HG03095 (cell line): ENCODE results near the gene PHF2.

Experiments
- ATAC-seq: cut with Tn5 transposase; IDR thresholded peaks from one replicate; pipeline ENCODE4 v1.9.1; 2021; ENCODE audit warnings: moderate library complexity; ENCODE audit not compliant: unreplicated experiment

PHF2 gene

DNA sequence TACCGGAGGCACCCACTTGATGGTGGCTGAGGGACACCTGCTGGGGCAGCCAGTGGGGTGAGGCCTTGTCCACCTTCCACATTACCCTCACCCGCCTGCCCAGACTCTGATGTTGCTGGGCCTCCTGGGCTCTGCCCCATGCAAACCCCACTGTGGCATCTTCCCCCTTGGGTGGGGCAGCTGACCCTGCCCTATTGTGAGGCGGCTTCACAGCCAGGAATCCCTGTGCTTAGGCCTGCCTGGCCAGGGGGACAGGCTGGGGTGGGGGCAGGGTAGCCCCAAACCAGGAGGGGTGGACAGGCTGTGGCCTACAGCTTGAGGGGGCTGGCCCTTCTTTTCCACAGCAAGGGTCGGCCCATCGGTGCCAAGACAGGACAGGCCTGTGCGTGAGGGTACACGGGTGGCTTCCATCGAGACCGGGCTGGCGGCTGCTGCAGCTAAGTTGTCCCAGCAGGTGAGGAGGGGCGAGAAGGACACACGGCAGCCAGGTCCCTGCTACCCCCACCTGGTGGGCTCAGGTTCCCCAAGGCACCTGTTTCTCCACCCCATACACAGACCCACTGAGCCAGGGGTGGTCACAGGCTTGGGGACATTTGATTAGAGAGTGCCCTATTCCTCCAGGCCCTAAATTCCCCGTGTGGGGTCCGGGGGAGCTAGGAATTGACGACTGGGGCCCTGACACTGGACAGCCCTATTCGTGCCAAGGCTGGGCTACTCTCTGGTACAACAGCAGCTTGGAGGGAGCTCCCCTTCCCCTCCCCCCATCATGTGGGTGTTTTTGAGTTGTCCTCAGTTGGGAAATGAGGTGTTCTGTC, 99.2 kb downstream of the PHF2 start:
- no peak for ATAC-seq

DNA sequence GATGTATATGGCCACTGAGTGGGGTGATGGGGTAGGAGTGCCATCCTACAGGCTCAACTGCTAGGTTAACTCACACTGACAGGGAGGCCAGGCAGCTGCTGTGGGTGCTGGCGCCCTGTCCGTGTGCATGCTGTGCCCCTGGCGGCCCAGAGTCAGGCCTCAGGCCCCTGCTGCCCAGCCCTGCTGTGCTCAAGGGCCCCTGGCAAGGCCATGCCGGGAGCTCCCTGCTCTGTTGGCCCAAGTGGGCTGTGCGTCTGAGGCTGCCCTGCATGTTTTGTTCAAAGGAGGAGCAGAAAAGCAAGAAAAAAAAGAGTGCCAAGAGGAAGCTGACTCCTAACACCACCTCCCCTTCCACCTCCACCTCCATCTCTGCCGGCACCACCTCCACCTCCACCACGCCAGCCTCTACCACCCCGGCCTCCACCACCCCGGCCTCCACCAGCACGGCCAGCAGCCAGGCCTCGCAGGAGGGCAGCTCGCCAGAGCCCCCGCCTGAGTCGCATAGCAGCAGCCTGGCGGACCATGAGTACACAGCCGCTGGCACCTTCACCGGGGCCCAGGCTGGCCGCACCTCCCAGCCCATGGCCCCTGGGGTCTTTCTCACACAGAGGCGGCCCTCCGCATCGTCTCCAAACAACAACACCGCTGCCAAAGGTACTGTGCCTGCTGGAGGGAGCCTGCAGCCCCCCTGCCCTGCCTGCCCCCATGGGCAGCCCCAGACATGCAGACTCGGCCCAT, 100.1 kb downstream of the PHF2 start:
- no peak for ATAC-seq

DNA sequence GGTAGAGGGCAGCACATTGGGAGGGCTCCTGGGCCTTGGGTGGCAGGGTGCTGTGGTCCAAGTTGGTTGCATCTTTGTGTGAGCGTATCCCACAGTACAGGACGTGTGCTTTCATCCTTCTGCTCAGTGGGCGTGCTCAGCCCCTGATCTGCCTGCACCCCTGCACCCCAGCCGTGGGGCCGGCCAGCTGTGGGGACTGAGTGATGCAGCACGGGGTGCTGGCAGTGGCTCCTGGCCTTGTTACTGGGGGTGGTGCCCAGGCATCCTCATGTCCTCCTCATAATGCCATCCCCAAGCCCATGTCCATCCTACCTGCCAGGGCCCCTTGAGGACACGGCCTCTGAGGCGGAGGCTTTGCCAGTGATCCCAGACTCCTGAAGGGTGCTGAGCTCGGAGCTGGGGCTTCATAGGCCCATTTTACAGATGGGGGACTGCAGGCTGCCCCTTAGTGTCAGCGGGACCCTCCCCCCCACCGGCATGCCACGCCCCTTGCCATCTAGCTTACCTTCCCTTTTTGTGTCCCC, 100.7 kb downstream of the PHF2 start:
- ATAC-seq: no peak

DNA sequence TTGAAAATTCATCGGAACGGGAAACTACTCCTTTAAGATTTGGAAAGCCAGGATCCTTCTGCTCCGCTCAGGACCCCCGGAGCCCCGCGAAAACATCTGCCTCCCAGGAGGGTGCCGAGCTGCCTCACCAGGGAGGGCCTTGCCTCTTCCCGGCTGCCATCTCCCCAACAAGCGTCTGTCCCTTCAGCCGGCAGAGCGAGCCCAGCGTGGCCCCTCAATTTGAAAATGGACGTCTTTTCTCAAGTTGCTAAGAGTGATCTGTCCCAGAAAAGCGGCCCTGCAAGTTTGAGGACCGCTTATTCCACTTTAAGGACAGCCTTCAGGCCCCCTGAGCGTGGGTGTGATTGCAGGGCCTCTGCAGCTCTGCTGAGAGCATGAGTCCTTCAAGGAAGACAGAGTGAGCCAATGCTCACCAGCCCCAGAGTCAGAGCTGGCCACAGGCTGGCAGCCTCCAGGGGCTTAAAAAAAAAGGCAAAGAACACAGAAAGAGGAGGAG, 101.3 kb downstream of the PHF2 start:
- ATAC-seq: no peak

DNA sequence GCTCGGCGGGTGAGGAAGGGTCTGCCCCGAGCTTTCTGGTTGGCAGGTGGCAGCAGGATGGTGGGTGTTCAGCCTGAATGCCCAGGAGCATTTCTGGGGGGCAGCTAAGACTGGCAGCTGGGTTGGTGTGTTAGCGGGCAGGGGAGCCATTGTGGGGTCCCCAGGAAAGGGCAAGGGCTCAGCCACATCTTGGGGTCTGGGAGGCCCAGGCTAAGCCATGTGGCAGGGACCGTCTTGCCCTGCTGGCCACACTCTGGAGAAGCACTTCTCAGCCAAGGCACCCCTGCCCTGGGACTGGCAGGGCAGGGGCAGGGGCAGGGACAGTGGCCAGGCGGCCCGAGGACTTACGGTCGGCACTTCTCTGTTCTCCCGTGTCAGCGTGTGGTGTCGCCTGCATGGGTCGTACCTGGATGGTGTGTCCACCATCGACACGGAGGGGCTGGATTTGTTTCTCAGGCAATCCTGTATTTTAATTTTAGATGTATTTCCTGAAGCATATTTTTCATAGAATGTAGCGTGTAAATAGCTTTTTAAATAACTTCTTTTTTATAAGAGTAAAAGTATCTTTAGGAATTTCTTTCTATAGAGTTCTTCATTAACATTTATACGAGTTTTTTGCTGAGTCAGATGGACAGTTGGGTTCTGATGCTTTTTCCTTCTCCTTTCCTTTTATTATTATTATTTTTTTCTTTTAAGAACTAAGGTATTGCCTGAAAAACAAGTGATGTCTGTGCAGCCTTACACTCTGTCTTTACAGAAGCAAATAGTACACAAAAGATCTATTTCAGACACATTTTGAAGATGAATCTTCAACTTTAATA, 102.0 kb downstream of the PHF2 start:
- no peak for ATAC-seq

DNA sequence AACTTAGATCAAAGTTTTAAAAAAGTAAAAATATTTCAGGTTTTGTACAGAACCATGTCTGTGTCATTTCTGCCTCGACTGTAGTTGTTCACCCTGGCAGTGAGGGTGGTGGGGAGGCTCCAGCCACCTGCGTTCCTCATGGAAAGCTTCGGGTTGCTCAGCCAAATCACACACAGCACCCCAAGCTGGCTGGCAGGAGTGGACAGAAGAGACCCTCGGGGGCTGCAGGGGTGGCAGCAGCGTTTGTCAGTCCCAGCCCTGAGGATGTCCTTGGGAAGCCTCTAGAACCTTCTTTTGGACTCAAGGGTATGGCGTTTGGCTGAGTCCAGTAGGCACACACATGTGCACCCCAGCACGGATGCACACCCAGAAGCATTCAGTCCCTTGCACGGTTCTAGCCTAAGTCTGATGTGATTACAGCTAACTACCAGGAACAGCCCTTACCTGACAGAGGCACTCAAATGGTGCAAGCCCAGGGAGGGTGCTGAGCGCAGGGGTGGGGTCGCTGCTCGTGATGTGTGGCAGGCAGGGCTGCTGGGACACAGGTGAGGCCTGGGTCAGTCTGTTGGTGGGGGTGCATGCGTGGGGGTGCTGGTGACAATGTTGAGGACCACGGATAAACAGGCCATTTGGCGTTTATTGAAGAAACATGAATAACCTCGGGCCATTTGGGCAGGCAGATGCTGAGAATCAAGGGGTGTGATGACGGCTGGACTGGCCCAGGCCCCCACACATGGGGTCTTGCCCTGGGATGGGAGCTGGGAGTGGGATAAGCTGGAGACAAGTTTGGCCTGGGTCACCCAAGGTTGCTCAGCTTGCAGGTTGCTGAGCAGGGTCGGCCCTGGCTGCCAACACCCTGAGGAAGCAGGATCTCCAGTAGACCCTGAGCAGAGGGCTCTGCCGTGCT, 103.4 kb downstream of the PHF2 start:
- ATAC-seq: no peak

DNA sequence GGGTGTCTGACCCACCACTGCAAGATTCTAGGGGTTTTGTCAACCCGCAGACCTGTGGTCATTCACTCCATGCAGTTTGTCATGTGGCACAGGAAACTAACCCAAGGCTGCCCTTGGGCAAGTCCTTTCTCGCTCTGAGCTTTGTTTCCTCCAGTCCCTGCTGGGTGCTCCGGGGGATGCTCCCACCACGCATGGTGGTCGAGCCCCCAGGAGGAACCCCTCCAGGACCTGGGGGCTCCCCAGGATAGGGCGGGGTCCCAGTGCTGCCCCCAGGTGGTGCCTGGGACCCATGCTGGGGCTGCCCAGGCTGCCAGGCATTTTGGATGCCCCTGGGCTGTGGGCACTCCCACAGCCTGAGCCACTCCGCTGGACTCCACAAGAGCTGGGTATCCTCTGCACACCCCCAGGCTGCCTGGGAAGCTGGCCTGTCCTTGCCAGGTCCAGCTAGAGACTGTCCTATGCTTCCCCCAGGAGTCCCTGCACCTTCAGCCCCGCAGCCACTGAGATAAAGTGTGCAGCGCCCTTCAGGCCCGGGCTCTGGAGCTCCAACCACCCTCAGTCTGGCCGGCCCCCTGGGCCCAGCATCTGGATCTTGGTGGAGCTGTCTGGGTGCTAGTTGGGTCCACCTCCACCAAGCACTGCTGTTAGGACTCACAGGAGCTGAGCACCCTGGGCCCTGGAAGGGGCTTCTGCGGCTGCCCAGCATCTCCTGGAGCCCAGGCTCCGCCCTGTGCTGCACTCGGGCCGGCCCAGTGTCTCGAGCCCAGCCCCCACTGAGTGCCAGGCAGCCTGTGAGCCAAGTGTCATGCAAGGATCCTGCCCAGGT, 104.3 kb downstream of the PHF2 start:
- ATAC-seq: no peak

DNA sequence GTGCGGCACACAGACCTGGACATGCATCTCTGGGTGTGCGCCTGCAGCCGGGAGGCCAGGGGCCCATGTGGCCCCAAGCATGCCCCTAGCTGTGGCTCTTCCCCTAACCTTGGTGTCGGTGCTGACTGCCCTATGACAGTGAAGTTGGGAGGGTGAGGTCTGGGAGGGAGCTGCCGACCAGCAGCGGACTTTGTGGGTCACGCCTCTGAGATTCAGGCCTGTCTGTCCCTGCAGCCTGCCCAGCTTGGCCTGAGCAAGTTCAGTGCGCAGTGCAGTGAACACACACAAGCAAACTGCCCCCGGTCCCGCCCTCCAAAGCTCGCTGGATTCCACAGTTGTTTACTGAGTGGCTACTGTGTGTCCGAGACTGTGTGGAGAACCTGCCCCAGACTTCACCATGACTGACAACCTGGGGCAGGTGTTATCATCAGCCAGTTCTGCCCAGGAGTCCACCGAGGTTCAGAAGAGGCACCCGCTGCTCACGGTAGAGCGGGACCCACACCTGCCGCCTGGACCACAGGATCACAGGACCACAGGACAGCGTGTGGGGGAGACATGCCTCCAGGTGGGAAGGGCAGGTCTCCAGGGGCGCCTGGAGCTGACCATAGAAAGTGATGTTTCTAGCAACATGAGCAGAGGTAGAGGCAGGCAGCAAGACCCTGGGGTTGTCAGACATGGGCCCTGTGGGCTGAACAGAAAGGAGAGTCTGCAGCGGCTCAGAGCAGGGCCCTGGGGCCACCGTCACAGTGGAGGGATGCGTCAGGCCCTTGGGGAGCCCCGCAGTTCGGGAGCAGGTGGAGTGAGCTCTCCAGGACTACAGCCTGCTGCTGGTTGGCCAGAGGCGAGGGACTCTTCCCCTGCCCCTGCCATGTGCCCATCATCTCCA, 105.1 kb downstream of the PHF2 start:
- ATAC-seq: no peak

DNA sequence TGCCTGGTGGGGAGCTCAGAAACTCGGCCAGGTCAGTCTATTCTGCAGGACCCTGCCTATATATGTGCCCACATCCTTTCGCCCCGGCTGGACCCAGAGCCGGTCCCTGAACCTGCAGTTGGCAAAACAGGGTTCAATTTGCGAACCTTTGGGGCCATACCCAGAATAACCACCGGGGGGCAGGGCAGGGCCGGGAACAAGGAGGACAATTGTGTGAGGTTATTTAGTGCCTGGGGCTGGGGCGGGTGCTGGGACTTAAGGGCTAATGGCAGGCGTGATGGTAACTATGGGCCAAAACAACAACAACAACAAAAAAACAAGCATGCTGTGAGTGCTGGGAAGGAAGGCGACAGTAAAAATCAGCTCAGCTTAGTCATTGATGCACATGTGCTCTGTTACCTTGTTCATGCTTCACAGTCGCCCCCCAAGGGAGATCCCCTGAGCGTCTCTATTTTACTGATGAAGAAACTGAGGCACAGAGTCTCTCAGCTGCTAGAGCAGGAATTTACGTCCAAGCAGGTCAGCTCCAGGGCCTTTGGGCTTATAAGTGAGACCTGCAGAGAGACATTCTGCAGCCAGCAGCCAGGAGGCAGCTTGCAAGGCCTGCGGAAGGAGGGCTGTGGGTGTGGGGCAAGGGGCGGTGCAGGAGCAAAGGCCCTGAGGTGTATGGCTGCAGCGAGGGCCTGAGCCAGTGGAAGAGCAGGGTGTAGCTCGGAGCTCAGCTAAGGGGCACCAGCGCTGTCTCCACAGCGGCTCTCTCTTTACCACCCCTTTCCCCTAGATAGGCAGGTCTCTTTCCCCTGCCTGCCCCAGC, 106.0 kb downstream of the PHF2 start:
- ATAC-seq: no peak

DNA sequence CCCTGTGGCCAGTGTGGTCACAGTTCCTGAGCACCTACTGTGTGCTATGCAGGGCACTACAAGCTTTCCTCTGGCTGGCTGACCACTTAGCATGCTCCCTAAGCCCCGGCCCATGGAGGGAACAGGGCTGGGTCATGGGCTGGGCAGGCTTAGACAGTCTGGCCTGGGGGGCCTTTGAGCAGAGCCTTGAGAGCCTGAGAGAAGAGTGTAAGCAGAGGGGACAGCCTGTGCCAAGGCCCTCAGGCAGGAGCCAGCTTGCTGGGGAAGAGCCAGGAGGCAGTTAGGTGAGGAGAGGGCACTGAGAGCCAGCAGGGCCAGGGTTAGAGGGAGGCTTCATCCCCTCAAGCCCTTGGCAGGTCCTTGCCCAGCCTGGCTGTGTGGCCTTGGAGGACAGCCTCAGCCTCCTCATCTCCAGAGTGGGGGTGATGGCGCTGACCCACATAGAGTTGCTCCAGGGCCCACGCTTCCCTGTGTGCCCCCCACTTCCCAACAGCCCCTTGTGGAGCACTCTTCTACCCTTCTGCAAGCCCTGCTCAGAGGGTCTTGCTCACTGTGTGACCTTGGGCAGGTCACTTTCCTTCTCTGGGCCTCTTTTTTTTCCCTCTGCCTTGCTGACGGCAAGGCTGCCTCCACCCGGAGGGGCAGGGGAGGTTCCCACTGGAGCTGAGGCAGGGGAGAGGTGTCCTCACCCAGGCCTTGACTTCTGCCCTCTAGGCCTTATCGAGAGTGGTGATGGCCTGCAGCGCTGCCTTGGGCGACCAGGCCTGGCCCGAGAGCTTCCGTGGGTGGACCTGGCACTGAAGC, 107.1 kb downstream of the PHF2 start:
- ATAC-seq: no peak

DNA sequence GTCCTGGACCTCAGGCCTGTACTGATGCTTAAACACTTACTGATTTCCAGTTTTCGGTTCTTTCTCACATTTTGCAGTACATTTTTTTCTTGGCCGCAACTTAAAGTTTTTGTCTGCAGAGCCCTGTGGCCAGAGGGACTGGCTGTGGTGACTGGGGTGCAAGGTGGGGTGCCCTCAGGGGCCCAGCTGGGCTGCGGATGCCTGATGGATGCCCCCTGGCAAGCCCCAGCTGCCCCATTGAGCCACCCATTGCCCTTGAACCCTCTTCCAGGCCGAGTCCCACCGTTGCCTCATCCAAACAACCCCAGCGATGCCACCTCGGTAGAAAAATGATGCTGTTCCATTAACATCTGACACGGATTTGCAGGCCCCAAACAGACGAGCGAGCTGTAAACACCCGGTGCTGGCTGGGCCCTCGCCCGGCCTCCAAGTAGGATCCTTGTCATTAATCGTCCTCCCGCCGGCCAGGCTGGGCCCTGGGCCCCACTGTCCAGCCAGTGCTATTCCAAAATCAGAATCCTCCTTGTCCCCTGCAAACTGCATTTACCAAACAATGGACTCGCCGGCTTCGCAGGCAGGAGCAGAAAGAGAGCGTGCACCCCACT, 107.9 kb downstream of the PHF2 start:
- ATAC-seq: no peak

DNA sequence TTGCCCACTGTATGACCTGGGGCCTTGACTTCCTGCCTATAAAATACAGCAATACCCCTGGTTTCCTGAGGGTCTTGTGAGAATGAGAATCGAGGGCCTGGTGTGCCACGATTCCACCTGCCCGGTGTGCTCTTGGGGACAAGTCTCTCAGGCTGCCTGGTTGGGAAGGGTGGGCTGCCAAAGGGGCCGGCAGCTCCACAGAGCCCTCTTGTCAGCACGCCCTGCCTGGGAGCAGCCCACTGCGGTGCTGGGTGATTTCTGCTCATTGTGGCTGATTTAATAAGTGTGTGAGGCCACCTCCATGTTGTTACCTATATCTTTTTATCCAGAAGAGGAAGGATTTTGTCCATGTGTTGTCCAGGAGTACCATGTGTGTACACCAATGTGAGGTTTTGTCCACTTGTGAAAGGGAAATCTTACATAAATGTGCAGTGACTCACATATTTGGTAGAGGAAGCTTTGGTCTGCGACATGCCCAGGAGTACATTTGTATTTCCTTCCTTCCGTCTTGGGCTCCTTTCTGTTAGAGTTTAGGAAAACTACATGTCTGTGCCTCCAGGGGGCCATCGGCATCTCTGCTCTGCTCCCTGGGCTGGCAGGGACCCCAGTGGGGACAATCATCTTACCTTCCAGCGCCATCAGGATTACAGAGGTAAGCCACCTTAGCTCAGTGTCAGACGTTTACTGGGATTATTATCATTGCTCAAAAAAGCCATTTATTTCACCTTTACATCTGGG, 108.6 kb downstream of the PHF2 start:
- no peak for ATAC-seq

DNA sequence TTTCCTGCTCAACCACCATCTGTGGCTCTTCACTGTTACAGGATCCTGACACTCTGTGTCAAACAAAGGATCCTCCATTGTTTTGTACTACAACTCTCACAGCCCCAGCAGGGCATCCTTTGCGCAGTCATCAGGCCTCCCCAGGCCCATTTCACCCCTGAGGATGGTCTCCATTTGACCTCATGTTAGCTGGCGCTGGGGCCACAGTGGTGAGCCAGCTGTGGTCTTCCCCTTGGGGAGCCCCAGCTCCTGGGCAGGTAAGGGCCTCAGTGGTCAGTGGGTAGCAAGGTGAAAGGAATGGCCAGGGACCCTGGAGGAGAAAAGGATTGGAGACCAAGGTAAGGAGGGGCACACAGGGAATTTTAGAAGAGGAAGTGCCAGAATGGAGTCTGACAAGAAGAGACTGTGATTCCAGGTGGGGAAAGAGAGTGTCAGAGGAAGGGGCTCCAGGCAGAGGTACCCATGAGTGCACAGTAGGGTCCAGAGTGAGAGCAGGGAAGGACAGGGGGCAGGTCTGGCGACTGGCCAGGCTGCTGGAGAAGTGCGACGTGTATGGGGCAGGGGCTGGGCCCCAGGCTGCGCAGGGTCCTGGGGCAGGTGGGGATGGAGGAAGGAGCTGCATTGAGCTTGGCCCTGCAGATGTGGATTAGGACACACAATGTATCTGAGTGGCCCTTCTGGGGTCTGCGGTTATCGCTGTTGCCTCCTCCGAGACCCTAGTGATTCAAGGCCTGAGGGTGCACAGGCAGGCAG, 109.9 kb downstream of the PHF2 start:
- ATAC-seq: no peak

DNA sequence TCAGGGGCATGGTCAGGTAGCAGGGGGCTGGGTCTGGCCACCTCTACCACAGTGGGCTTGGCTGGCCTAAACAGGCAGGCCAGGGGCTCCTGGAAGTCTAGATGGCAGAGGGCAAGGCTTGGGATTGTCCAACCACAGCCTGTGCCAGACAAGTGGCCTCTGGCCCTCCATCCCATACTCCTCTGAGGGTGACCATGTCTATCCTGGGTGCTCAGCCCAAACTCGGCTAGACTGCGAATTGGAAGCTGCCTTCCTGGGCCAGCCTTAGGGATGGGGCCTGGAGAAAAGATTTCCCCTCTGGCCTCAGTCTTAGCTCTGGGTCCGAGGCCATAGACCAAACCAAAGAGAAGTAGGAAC, 110.5 kb downstream of the PHF2 start:
- no peak for ATAC-seq

DNA sequence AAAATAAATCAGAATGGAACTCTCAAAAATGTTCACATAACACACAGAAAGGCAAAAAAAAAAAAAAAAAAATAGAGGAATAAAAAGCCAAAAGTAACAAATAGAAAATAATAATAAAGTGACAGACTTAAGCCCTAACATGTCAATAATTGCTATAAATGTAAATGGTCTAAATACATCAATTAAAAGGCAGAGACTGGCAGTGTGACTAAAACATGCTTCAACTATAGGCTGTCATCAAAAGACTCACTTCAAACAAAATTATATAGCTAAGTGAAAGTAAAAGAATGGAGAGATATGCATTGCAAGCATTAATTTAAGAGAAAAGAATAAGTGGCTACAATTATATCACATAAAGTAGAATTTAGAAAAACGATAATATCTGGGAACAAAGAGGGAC, 114.2 kb downstream of the PHF2 start:
- no peak for ATAC-seq
